GM18909 (cell line): Measurements from ENCODE around the gene TIAM1.

Experiments
- ATAC-seq: cut with Tn5 transposase; IDR thresholded peaks from one replicate; pipeline ENCODE4 v1.9.1; 2021; ENCODE audit warnings: mild to moderate bottlenecking; ENCODE audit not compliant: unreplicated experiment, poor library complexity

The TIAM1 gene

GRCh38 chr21:31145274-31145673 is 198.8 kb downstream of the TIAM1 start:
- ATAC-seq: no peak

- no peak for ATAC-seq
Measured at GRCh38 chr21:31143036-31143435, 201.0 kb downstream of the TIAM1 start.

GRCh38 chr21:31142600-31142999 is 201.5 kb downstream of the TIAM1 start:
- ATAC-seq: no peak

- no peak for ATAC-seq
Measured at GRCh38 chr21:31141389-31142000, 202.6 kb downstream of the TIAM1 start.

GRCh38 chr21:31140676-31141075 is 203.4 kb downstream of the TIAM1 start:
- ATAC-seq: no peak

- ATAC-seq: no peak
Measured at GRCh38 chr21:31140025-31140424, 204.0 kb downstream of the TIAM1 start.

- no peak for ATAC-seq
Measured at GRCh38 chr21:31137960-31138359, 206.1 kb downstream of the TIAM1 start.

- ATAC-seq: peak; percentile 76
Measured at GRCh38 chr21:31136891-31137290, 207.2 kb downstream of the TIAM1 start.

GRCh38 chr21:31135531-31136184 is 208.4 kb downstream of the TIAM1 start:
- ATAC-seq: no peak

GRCh38 chr21:31133243-31133830 is 210.7 kb downstream of the TIAM1 start:
- ATAC-seq: peak; percentile 7

- ATAC-seq: peak; percentile 84
Measured at GRCh38 chr21:31132574-31133242, 211.4 kb downstream of the TIAM1 start.

GRCh38 chr21:31130821-31131220 is 213.2 kb downstream of the TIAM1 start:
- ATAC-seq: no peak

- ATAC-seq: no peak
Measured at GRCh38 chr21:31128234-31128633, 215.8 kb downstream of the TIAM1 start.

- ATAC-seq: peak; percentile 61
Measured at GRCh38 chr21:31124010-31124409, 220.1 kb downstream of the TIAM1 start.

- ATAC-seq: no peak
Measured at GRCh38 chr21:31119199-31119598, 224.9 kb downstream of the TIAM1 start.

GRCh38 chr21:31117128-31117916 is 226.7 kb downstream of the TIAM1 start:
- ATAC-seq: no peak

- no peak for ATAC-seq
Measured at GRCh38 chr21:31115249-31115648, 228.8 kb downstream of the TIAM1 start.

- no peak for ATAC-seq
Measured at GRCh38 chr21:31111093-31111492, 233.0 kb downstream of the TIAM1 start.

GRCh38 chr21:31110430-31110829 is 233.6 kb downstream of the TIAM1 start:
- no peak for ATAC-seq

- ATAC-seq: peak; percentile 61
Measured at GRCh38 chr21:31107871-31108270, 236.2 kb downstream of the TIAM1 start.
